Spleen (tissue), 11 donors: Measurements from ENCODE around the gene TPCN2. TPM values are rescaled to one million over a fixed set of nuclear protein-coding genes. Genes with fewer than 3 reads are reported as not detected.

Experiments
- DNase-seq: peaks from one replicate; pipeline ENCODE4 v3.0.0-alpha.2; 2020
- H3K27ac ChIP-seq, 8 donors: fragments of 200-600 bp; sonication (generic) in 7 of 8; 1 replicate in 4 of 8; 2 replicates in 4 of 8; pipeline versions ENCODE4 v1.5.0 to v1.8.0; 2016 to 2021; ENCODE audit warnings: inconsistent platforms in 4 of 8, mild to moderate bottlenecking in 4 of 8, moderate library complexity in 1 of 8
- H3K27me3 ChIP-seq, 7 donors: fragments of 200-600 bp; sonication (generic) in 6 of 7; replicated peaks in 1 of 7; 1 replicate in 4 of 7; 2 replicates in 3 of 7; pipeline versions ENCODE4 v1.5.0 to v1.8.0; 2016 to 2021; ENCODE audit warnings: inconsistent platforms in 3 of 7, mild to moderate bottlenecking in 1 of 7
- H3K36me3 ChIP-seq, 6 donors: fragments of 200-600 bp; sonication (generic) in 5 of 6; 1 replicate in 4 of 6; 2 replicates in 2 of 6; pipeline versions ENCODE4 v1.5.0 to v1.8.0; 2016 to 2021; ENCODE audit warnings: inconsistent platforms in 2 of 6
- H3K4me1 ChIP-seq, 6 donors: fragments of 200-600 bp; sonication (generic) in 5 of 6; 1 replicate in 3 of 6; 2 replicates in 3 of 6; pipeline versions ENCODE4 v1.5.0 to v1.8.0; 2016 to 2021; ENCODE audit warnings: inconsistent platforms in 3 of 6
- H3K4me3 ChIP-seq, 8 donors: fragments of 200-600 bp; sonication (generic) in 7 of 8; 1 replicate in 4 of 8; 2 replicates in 4 of 8; pipeline versions ENCODE4 v1.5.0 to v1.8.0; 2016 to 2021; ENCODE audit warnings: inconsistent platforms in 4 of 8, mild to moderate bottlenecking in 4 of 8, moderate library complexity in 2 of 8
- H3K9me3 ChIP-seq, 8 donors: fragments of 200-600 bp; sonication (generic) in 7 of 8; 1 replicate in 4 of 8; 2 replicates in 4 of 8; pipeline versions ENCODE4 v1.5.0 to v1.8.0; 2016 to 2021; ENCODE audit warnings: inconsistent platforms in 4 of 8
- POLR2A ChIP-seq, 3 donors: fragments of 450-650 bp; IDR thresholded peaks; one replicate each; pipeline ENCODE4 v1.5.1; 2017; ENCODE audit warnings: antibody characterized with exemption in 3 of 3, mild to moderate bottlenecking in 1 of 3
- POLR2AphosphoS5 ChIP-seq, 3 donors: sonication (generic); formaldehyde crosslinking; IDR thresholded peaks; one replicate each; pipeline ENCODE4 v1.5.1; 2017; ENCODE audit warnings: antibody characterized with exemption in 3 of 3
- WGBS, 5 donors: extraction: QIAGEN DNeasy Blood & Tissue Kit in 3 of 5; methylation state at CpG; one replicate each; pipeline versions ENCODE4 v1.1.5 to v1.1.7; 2013 to 2018; 5-methylcytosine and 5-hydroxymethylcytosine counted together
- intact Hi-C: fragments of 100-400 bp; cut with DNase I; formaldehyde crosslinking; loops from one replicate; pipeline ENCODE4 v1.15.0; 2023; ENCODE audit warnings: low total_unique reads
- microRNA-seq, 3 donors: library from miRNA; unstranded; fragments of <30 nt; microRNA quantifications; one replicate each; pipeline versions ENCODE4 to v1.1.0, GENCODE V29; 2019 to 2020
- polyA plus RNA-seq, 3 donors: library from polyadenylated mRNA; stranded (reverse); fragments of 200-250 nt; gene quantifications; one replicate each; pipeline ENCODE4 v1.2.1, GENCODE V29; 2013
- small RNA-seq, 4 donors: library from RNA; depleted of rRNA; stranded (forward); fragments of <200 nt; gene quantifications; one replicate each; pipeline ENCODE3, GENCODE V24; 2016
- total RNA-seq, 7 donors: library from RNA; depleted of rRNA in 3 of 7; stranded (reverse); fragments of >200 nt in 3 of 7; fragmentation: NEBNext Ultra II Directional in 4 of 7; extraction: Animal tissue kit (Norgen Biotek cat#: 25700) in 4 of 7; gene quantifications; one replicate each; pipeline versions ENCODE4 v1.1.0 to v1.2.1, GENCODE V29; 2016 to 2021
- TF ChIP-seq, protein P1 (sequence below), 11 experiments: fragments of 200-600 bp in 7 of 11; fragments of 450-650 bp in 4 of 11; sonication (generic) in 4 of 11; IDR thresholded peaks in 8 of 11; conservative IDR thresholded peaks in 3 of 11; 1 replicate in 7 of 11; 2 replicates in 4 of 11; pipeline versions ENCODE4 v1.4.0 to v1.8.0; 2016 to 2021; ENCODE audit warnings: antibody characterized with exemption in 11 of 11, inconsistent platforms in 4 of 11, mild to moderate bottlenecking in 1 of 11
- donor health status: healthy with polysubstance abuse.
- donor health status: DM: no; HTN: no; CAD: no; lungs with moderate emphysema.
- donor health status: DM: no; HTN: no; CAD: no.
- donor health status: Bipolar disorder and iron deficiency.
- donor health status: healthy.
- donor health status: DM: no; HTN: no; CAD: no.
- donor health status: DM: yes; HTN: yes; CAD: no.

Gene TPCN2
- total and polyA plus RNA-seq, 10 donors: 3.6 to 30.4 (median 24.1) TPM

DNA sequence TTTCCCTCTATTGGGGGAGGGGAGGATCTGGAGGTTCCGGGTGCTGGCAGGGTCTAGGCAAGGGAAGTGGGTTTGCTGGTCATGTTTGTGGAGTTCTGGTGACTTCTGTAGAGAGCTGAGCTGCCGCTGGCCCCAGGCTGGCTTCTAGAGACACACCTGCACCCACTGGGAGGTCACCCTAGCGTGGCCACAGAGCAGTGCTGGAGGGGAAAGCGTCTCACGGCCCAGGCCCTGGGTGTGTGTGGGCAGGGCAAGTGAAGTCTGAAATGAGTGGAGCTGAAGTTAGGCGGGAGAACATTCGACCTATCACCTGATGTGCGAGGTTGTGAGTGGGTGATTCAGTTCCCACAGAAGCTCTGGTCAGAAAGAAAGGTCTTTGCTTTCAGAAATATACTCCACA, 134.9 kb downstream of the TPCN2 start:
- peaks cover 0 to 25% (median 13%) of the 10 kb centered on the region in 8 donors for H3K9me3 ChIP-seq
- intact Hi-C loops: no loop called here
- peaks cover 0 to 8% (median 0%) of the 10 kb centered on the region in 7 donors for H3K27me3 ChIP-seq
- no peak overlapping the region for H3K4me3 ChIP-seq
- 66 to 73% (median 69%) methylated on average over 8 of the region's 8 CpGs for WGBS, 5 donors
- no peaks in the 10 kb centered on the region for H3K36me3 ChIP-seq
- no peak for DNase-seq
- H3K4me1 ChIP-seq: no peaks in the 10 kb centered on the region
- H3K27ac ChIP-seq: no peak overlapping the region
- TF ChIP-seq POLR2A (IDR thresholded peaks at IDR 0.05): no peak
- TF ChIP-seq, protein P1, sequence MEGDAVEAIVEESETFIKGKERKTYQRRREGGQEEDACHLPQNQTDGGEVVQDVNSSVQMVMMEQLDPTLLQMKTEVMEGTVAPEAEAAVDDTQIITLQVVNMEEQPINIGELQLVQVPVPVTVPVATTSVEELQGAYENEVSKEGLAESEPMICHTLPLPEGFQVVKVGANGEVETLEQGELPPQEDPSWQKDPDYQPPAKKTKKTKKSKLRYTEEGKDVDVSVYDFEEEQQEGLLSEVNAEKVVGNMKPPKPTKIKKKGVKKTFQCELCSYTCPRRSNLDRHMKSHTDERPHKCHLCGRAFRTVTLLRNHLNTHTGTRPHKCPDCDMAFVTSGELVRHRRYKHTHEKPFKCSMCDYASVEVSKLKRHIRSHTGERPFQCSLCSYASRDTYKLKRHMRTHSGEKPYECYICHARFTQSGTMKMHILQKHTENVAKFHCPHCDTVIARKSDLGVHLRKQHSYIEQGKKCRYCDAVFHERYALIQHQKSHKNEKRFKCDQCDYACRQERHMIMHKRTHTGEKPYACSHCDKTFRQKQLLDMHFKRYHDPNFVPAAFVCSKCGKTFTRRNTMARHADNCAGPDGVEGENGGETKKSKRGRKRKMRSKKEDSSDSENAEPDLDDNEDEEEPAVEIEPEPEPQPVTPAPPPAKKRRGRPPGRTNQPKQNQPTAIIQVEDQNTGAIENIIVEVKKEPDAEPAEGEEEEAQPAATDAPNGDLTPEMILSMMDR (IDR thresholded peaks at IDR 0.05 in 8 of 11, conservative IDR thresholded peaks at IDR 0.05 in 3 of 11): no peak
- no peak for TF ChIP-seq POLR2AphosphoS5 (IDR thresholded peaks at IDR 0.05)

Small RNAs within 50 kb of the gene (microRNA-seq; reads per million reads assigned to microRNA genes)
- gene MIR3164: 0 to 0.35 (median 0.28) reads per million in 3 donors

Small RNAs within 50 kb of the gene (small RNA-seq; reads per million reads assigned to genes)
- 0 to 0.42 (median 0) reads per million in 4 donors for gene MIR3164

Other genes with a start within 250 kb of the TPCN2 start
- 100 to 1,000 TPM in 1 of 7 donors, 10 to 100 TPM in 6; 43.3 to 118 (median 73.1) TPM for gene CPT1A, start 207.0 kb upstream of the TPCN2 start, total RNA-seq
- 10 to 100 TPM in 2 of 3 donors, 1 to 10 TPM in 1; 6.7 to 18.0 (median 11.0) TPM for gene CPT1A, start 207.0 kb upstream of the TPCN2 start, polyA plus RNA-seq
- gene MRPL21, start 145.1 kb upstream of the TPCN2 start, total RNA-seq: 10 to 100 TPM; 11.2 to 37.4 (median 32.9) TPM
- 10 to 100 TPM; 50.5 to 81.0 (median 62.2) TPM for gene MRPL21, start 145.1 kb upstream of the TPCN2 start, polyA plus RNA-seq
- gene IGHMBP2, start 145.0 kb upstream of the TPCN2 start, total RNA-seq: 10 to 100 TPM; 15.6 to 31.6 (median 25.3) TPM
- 10 to 100 TPM in 2 of 3 donors, 1 to 10 TPM in 1; 8.2 to 24.1 (median 21.7) TPM for gene IGHMBP2, start 145.0 kb upstream of the TPCN2 start, polyA plus RNA-seq
- gene MRGPRD, start 67.9 kb upstream of the TPCN2 start, total RNA-seq: not detected
- not detected for gene MRGPRD, start 67.9 kb upstream of the TPCN2 start, polyA plus RNA-seq
- 10 to 100 TPM in 5 of 7 donors, 1 to 10 TPM in 2; 7.2 to 21.2 (median 11.7) TPM for gene MRGPRF, start 35.7 kb upstream of the TPCN2 start, total RNA-seq
- 1 to 10 TPM; 2.2 to 7.9 (median 5.0) TPM for gene MRGPRF, start 35.7 kb upstream of the TPCN2 start, polyA plus RNA-seq
- gene SMIM38, start 107.0 kb downstream of the TPCN2 start, total RNA-seq: 1 to 10 TPM in 4 of 7 donors, under 1 TPM in 3; 0.44 to 2.0 (median 1.1) TPM
- gene SMIM38, start 107.0 kb downstream of the TPCN2 start, polyA plus RNA-seq: under 1 TPM; 0.02 to 0.29 (median 0.05) TPM
- 1 to 10 TPM in 2 of 7 donors, under 1 TPM in 3, not detected in 2; 0.36 to 1.4 (median 0.52) TPM for gene MYEOV, start 245.2 kb downstream of the TPCN2 start, total RNA-seq
- under 1 TPM; 0.06 to 0.43 (median 0.12) TPM for gene MYEOV, start 245.2 kb downstream of the TPCN2 start, polyA plus RNA-seq